DOHH2 (cell line): ENCODE data around the gene OTUD7B.

Experiments used
- EZH2phosphoT487 ChIP-seq: fragments of 200-600 bp; sonication (generic); IDR thresholded peaks from 2 replicates; pipeline ENCODE4 v1.6.1; 2017; ENCODE audit warnings: borderline replicate concordance, mild to moderate bottlenecking, antibody characterized with exemption, low read length, moderate library complexity, mixed read lengths
- TF ChIP-seq, protein P1 (sequence below): fragments of 200-600 bp; sonication (generic); IDR thresholded peaks from one replicate; pipeline ENCODE4 v1.5.1; 2014; ENCODE audit warnings: antibody characterized with exemption, mild to moderate bottlenecking, low read depth, low read length; ENCODE audit not compliant: poor library complexity, severe bottlenecking

DNA sequence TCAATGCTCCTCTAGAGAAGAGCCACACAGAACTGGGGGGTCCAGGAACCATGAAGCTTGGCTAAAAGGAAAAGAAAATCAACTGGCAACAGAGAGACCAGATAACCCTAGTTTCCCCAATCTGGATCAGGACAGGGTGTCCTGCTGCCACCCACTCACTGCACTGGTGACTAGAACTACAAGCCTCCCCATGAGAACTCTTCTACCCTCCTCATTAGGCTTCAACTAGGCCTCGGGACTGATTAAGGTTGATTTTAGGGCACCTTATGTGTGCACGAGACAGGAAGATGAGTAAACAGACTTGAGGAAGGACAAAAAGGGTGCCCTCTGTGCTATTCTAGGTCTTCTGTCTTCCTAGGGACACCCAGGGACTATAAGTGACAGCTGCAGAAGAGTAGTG is 80.7 kb downstream of the OTUD7B start:
- TF ChIP-seq, protein P1, sequence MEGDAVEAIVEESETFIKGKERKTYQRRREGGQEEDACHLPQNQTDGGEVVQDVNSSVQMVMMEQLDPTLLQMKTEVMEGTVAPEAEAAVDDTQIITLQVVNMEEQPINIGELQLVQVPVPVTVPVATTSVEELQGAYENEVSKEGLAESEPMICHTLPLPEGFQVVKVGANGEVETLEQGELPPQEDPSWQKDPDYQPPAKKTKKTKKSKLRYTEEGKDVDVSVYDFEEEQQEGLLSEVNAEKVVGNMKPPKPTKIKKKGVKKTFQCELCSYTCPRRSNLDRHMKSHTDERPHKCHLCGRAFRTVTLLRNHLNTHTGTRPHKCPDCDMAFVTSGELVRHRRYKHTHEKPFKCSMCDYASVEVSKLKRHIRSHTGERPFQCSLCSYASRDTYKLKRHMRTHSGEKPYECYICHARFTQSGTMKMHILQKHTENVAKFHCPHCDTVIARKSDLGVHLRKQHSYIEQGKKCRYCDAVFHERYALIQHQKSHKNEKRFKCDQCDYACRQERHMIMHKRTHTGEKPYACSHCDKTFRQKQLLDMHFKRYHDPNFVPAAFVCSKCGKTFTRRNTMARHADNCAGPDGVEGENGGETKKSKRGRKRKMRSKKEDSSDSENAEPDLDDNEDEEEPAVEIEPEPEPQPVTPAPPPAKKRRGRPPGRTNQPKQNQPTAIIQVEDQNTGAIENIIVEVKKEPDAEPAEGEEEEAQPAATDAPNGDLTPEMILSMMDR = no peak
- no peak for TF ChIP-seq EZH2phosphoT487
